LoVo (cell line): ENCODE measurements around the gene OR5D18.
"Not testable (repeated sequence)": the region's sequence is repeated elsewhere in the genome, so short reads cannot be mapped to it uniquely, and the experiment has no call there.

Experiments used
- DNase-seq: peaks from one replicate; pipeline ENCODE4 v3.0.0-alpha.2; 2016; ENCODE audit warnings: low spot score

The OR5D18 gene

GRCh38 chr11:55819330-55819729, at the start of gene OR5D18:
OR5D18 (plus strand) TSS chr11:55819630; CDS start chr11:55819630, 0 bp downstream.
- no peak for DNase-seq

- no peak for DNase-seq
Observed at GRCh38 chr11:55773138-55773537, 46.3 kb upstream of the OR5D18 start, which contains the start of gene OR5D13. OR5D13 (plus strand) TSS chr11:55773438; CDS start chr11:55773438, 0 bp downstream.

- DNase-seq, result no peak
Observed at GRCh38 chr11:55791606-55792005, 27.8 kb upstream of the OR5D18 start.

GRCh38 chr11:55793321-55793720, 26.1 kb upstream of the OR5D18 start:
- no peak for DNase-seq

GRCh38 chr11:55795256-55795655, 24.2 kb upstream of the OR5D18 start, which contains the start of gene OR5D14:
OR5D14 (plus strand) TSS chr11:55795556; CDS start chr11:55795556, 0 bp downstream.
- DNase-seq, result no peak

GRCh38 chr11:55806248-55806647, 13.2 kb upstream of the OR5D18 start:
- no peak for DNase-seq

- DNase-seq, result no peak
Observed at GRCh38 chr11:55811067-55811466, 8.4 kb upstream of the OR5D18 start, which contains the start of gene OR5L1. OR5L1 (plus strand) TSS chr11:55811367; CDS start chr11:55811467, 100 bp downstream.

GRCh38 chr11:55826919-55827318, 7.5 kb downstream of the OR5D18 start, which contains the start of gene OR5L2:
OR5L2 (plus strand) TSS chr11:55827219; CDS start chr11:55827219, 0 bp downstream.
- DNase-seq, result no peak

GRCh38 chr11:55838452-55838851, 19.0 kb downstream of the OR5D18 start, which contains the start of gene OR5D16:
OR5D16 (plus strand) TSS chr11:55838752; CDS start chr11:55838752, 0 bp downstream.
- DNase-seq, result no peak

- DNase-seq, result no peak
Observed at GRCh38 chr11:55847453-55847852, 28.0 kb downstream of the OR5D18 start.

GRCh38 chr11:55849037-55849436, 29.6 kb downstream of the OR5D18 start:
- DNase-seq, result no peak

GRCh38 chr11:55852141-55852540, 32.7 kb downstream of the OR5D18 start:
- DNase-seq, result no peak

- DNase-seq, result no peak
Observed at GRCh38 chr11:55854704-55855103, 35.3 kb downstream of the OR5D18 start.

- not testable (repeated sequence) for DNase-seq
Observed at GRCh38 chr11:55867354-55867753, 47.9 kb downstream of the OR5D18 start.
